B cell (primary cell): ENCODE measurements around the gene ANTKMT. TPM values are rescaled to one million over a fixed set of nuclear protein-coding genes. Genes with fewer than 3 reads are reported as not detected.

Experiments used
- ATAC-seq: fragments of 200-7000 bp; cut with Tn5 transposase; one replicate; pipeline ENCODE4 v1.10.0; 2021; ENCODE audit warnings: low read depth, mild to moderate bottlenecking, moderate number of reproducible peaks, moderate library complexity
- CTCF ChIA-PET: fragments of 350-600 bp; sonication (Branson Sonifier 250); formaldehyde crosslinking; loops from one replicate; lab custom pipeline; 2021; ENCODE audit warnings: antibody characterized with exemption, inconsistent platforms; lab: Charles Lee
- POLR2A ChIA-PET: fragments of 350-600 bp; sonication (Branson Sonifier 250); formaldehyde crosslinking; loops from one replicate; lab custom pipeline; 2021; ENCODE audit warnings: antibody characterized with exemption; lab: Charles Lee
- DNase-seq: peaks from one replicate; pipeline ENCODE4 v3.0.0; 2013
- H2AFZ ChIP-seq: 2 replicates; pipeline ENCODE4 v1.6.1; 2012; ENCODE audit warnings: mild to moderate bottlenecking, low read depth, low read length; ENCODE audit not compliant: insufficient read depth, poor library complexity, severe bottlenecking
- H3K27ac ChIP-seq, 2 donors: 1 replicate in 1 of 2; 2 replicates in 1 of 2; pipeline ENCODE4 v1.5.1; 2012 to 2013; ENCODE audit warnings: low read length in 2 of 2, mild to moderate bottlenecking in 2 of 2, moderate library complexity in 1 of 2
- H3K27me3 ChIP-seq, 4 experiments: fragments of 200-600 bp in 1 of 4; sonication (generic) in 1 of 4; replicated peaks in 1 of 4; 1 replicate in 2 of 4; 2 replicates in 2 of 4; pipeline versions ENCODE4 v1.6.1 to v1.7.0; 2013 to 2016; ENCODE audit warnings: low read length in 3 of 4, mild to moderate bottlenecking in 2 of 4, mixed read lengths in 1 of 4, moderate library complexity in 1 of 4; ENCODE audit not compliant: insufficient read depth in 4 of 4, control insufficient read depth in 3 of 4; ENCODE audit errors: control extremely low read depth in 1 of 4
- H3K36me3 ChIP-seq, 2 experiments: replicated peaks in 1 of 2; 1 replicate in 1 of 2; 2 replicates in 1 of 2; pipeline versions ENCODE4 v1.6.1 to v1.7.1; 2013; ENCODE audit warnings: low read length in 1 of 2; ENCODE audit not compliant: insufficient read depth in 2 of 2, control insufficient read depth in 1 of 2; ENCODE audit errors: control extremely low read depth in 1 of 2, extremely low read depth in 1 of 2
- H3K4me1 ChIP-seq, 2 donors: fragments of 200-600 bp in 1 of 2; sonication (generic) in 1 of 2; 1 replicate in 1 of 2; 2 replicates in 1 of 2; pipeline versions ENCODE4 v1.5.1 to v1.6.1; 2013 to 2017; ENCODE audit warnings: low read length in 2 of 2; ENCODE audit not compliant: control insufficient read depth in 2 of 2, insufficient read depth in 2 of 2
- H3K4me2 ChIP-seq: replicated peaks from 2 replicates; pipeline ENCODE3; 2012; ENCODE audit warnings: mild to moderate bottlenecking, low read depth, low read length; ENCODE audit not compliant: poor library complexity, severe bottlenecking
- H3K4me3 ChIP-seq, 5 experiments: fragments of 200-600 bp in 1 of 5; sonication (generic) in 1 of 5; 1 replicate in 3 of 5; 2 replicates in 2 of 5; pipeline versions ENCODE4 v1.5.1 to v1.7.0; 2011 to 2016; ENCODE audit warnings: low read length in 4 of 5, mild to moderate bottlenecking in 4 of 5, low read depth in 2 of 5, control low read depth in 1 of 5, moderate library complexity in 1 of 5; ENCODE audit not compliant: insufficient read depth in 1 of 5; ENCODE audit errors: control extremely low read depth in 1 of 5, extremely low read depth in 1 of 5
- H3K79me2 ChIP-seq: fragments of 200-600 bp; sonication (generic); one replicate; pipeline ENCODE4 v1.6.0; 2016; ENCODE audit warnings: low read length; ENCODE audit not compliant: control insufficient read depth, insufficient read depth
- H3K9ac ChIP-seq: fragments of 200-600 bp; sonication (generic); 2 replicates; pipeline ENCODE4 v1.6.1; 2017; ENCODE audit warnings: mild to moderate bottlenecking, low read length, moderate library complexity
- H3K9me3 ChIP-seq, 3 donors: one replicate each; pipeline versions ENCODE4 v1.6.1 to v1.7.1; 2013; ENCODE audit warnings: low read length in 2 of 3; ENCODE audit not compliant: control insufficient read depth in 2 of 3, insufficient read depth in 1 of 3; ENCODE audit errors: control extremely low read depth in 1 of 3
- H4K20me1 ChIP-seq: 2 replicates; pipeline ENCODE4 v1.6.0; 2012; ENCODE audit warnings: mild to moderate bottlenecking, low read length; ENCODE audit not compliant: insufficient read depth, control insufficient read depth, poor library complexity, severe bottlenecking
- H3K27ac Mint-ChIP-seq: one replicate; pipeline ENCODE4 v1.8.0; 2021; ENCODE audit warnings: mixed read lengths
- H3K27me3 Mint-ChIP-seq: one replicate; pipeline ENCODE4 v1.8.0; 2021; ENCODE audit warnings: mixed read lengths
- H3K4me1 Mint-ChIP-seq: one replicate; pipeline ENCODE4 v1.8.0; 2021; ENCODE audit warnings: mixed read lengths
- H3K4me3 Mint-ChIP-seq: one replicate; pipeline ENCODE4 v1.8.0; 2021; ENCODE audit warnings: mixed read lengths
- H3K9me3 Mint-ChIP-seq: one replicate; pipeline ENCODE4 v1.8.0; 2022; ENCODE audit warnings: mixed read lengths; ENCODE audit not compliant: insufficient read depth
- EZH2 ChIP-seq: IDR thresholded peaks from 2 replicates; pipeline ENCODE4 v1.6.1; 2012; ENCODE audit warnings: borderline replicate concordance, low read depth, mild to moderate bottlenecking, moderate library complexity, low read length; ENCODE audit not compliant: insufficient read depth, poor library complexity, severe bottlenecking
- WGBS: methylation state at CpG from one replicate; pipeline ENCODE4 v1.1.5; 2013; ENCODE audit warnings: missing lambda C conversion rate; ENCODE audit not compliant: insufficient coverage; 5-methylcytosine and 5-hydroxymethylcytosine counted together
- intact Hi-C: fragments of 100-400 bp; cut with micrococcal nuclease; formaldehyde crosslinking; loops from one replicate; pipeline ENCODE4 v1.10.0; 2022
- polyA plus RNA-seq: library from polyadenylated mRNA; depleted of rRNA; stranded (reverse); fragments of >200 nt; gene quantifications from 2 replicates; pipeline ENCODE4 v1.2.3, GENCODE V29; 2012
- total RNA-seq, 2 donors: library from RNA; stranded (reverse); fragments of 120-200 nt in 1 of 2; gene quantifications; 1 replicate in 1 of 2; 2 replicates in 1 of 2; pipeline versions ENCODE4 v1.2.3 to v1.2.4, GENCODE V29; 2013 to 2022
- TF ChIP-seq, protein P1 (sequence below): fragments of 200-600 bp; IDR thresholded peaks from one replicate; pipeline ENCODE4 v1.8.0; 2022; ENCODE audit warnings: antibody characterized with exemption, mild to moderate bottlenecking

Gene ANTKMT
- total and polyA plus RNA-seq, 2 donors (not counting 1 experiment from before 2014, with no cell fraction given), result 41.0 to 54.1 TPM

DNA sequence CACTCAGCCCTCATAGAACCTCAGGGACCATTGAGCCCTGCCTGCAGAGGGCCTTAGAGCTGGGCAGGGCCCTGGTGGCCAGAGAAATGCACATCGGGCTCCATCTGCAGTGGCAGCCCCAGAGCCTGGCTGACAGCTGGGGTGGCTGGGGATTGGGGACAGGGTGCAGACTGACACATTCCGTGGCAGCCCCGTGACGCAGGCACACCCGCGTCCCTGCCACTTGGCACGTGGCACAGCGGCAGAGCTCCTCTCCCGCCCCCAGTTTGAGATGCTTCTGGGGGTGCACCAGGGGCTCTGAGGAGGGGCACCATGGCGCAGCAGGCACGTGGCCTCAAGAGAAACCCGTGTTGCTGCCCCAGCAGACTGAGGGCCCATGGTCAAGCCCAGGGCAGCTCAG is 17.5 kb upstream of the ANTKMT start:
- Histone ChIP-seq H4K20me1 (no peaks in the 10 kb centered on the region), H3K79me2 (no peaks in the 10 kb centered on the region), H3K4me1 (peaks cover 18 to 24% of the 10 kb centered on the region in 2 donors), H3K27me3 (peaks cover 0 to 84% (median 37%) of the 10 kb centered on the region in 4 experiments), H3K36me3 (no peaks in the 10 kb centered on the region), H3K4me3 (no peak overlapping the region), H3K9me3 (peaks cover 0 to 40% (median 0%) of the 10 kb centered on the region in 3 donors), H3K4me2 (no peak overlapping the region), H3K9ac (no peak overlapping the region), H2AFZ (no peak overlapping the region), H3K27ac (no peak overlapping the region)
- Mint-ChIP-seq H3K9me3 (no peaks in the 10 kb centered on the region), H3K4me1 (no peaks in the 10 kb centered on the region), H3K27ac (no peak overlapping the region), H3K27me3 (peaks cover 29% of the 10 kb centered on the region), H3K4me3 (no peak overlapping the region)
- ATAC-seq (no peak), DNase-seq (no peak)
- POLR2A ChIA-PET, result no interaction called here
- WGBS, result 78% methylated on average over 12 of the region's 12 CpGs
- TF ChIP-seq EZH2, result no peak
- TF ChIP-seq, protein P1, sequence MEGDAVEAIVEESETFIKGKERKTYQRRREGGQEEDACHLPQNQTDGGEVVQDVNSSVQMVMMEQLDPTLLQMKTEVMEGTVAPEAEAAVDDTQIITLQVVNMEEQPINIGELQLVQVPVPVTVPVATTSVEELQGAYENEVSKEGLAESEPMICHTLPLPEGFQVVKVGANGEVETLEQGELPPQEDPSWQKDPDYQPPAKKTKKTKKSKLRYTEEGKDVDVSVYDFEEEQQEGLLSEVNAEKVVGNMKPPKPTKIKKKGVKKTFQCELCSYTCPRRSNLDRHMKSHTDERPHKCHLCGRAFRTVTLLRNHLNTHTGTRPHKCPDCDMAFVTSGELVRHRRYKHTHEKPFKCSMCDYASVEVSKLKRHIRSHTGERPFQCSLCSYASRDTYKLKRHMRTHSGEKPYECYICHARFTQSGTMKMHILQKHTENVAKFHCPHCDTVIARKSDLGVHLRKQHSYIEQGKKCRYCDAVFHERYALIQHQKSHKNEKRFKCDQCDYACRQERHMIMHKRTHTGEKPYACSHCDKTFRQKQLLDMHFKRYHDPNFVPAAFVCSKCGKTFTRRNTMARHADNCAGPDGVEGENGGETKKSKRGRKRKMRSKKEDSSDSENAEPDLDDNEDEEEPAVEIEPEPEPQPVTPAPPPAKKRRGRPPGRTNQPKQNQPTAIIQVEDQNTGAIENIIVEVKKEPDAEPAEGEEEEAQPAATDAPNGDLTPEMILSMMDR, result no peak
- intact Hi-C loops, result no loop called here
- CTCF ChIA-PET, result no interaction called here

DNA sequence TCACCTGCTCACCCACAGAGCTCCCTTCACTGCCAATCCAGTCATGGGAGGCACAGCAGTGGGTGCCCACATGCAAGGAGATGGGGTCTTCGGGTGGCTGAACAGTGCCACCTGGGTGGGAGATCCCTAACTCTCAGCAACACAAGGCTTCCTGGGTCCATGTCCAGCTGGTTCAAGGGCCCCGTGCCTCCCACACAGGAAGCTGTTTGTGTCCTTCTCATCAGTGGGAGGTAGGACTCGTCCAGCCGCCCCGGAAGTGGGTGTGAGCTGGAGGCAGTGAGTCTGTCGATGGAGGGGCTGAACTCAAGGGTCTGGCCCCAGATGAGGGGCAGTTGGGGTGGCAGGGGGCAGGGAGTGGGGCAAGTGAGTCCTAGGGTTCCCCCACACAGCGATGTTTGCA is 16.9 kb upstream of the ANTKMT start:
- POLR2A ChIA-PET, result no interaction called here
- H3K4me1 Mint-ChIP-seq, result no peaks in the 10 kb centered on the region

More for the DNA sequence above, 16.9 kb upstream of the ANTKMT start:
- no peak overlapping the region for H3K4me3 ChIP-seq
- no peaks in the 10 kb centered on the region for H4K20me1 ChIP-seq
- CTCF ChIA-PET, result no interaction called here
- Mint-ChIP-seq H3K9me3 (no peaks in the 10 kb centered on the region), H3K27me3 (peaks cover 33% of the 10 kb centered on the region), H3K27ac (no peak overlapping the region), H3K4me3 (no peak overlapping the region)
- H3K9ac ChIP-seq, result no peak overlapping the region
- intact Hi-C loops, result no loop called here
- peaks cover 0 to 39% (median 0%) of the 10 kb centered on the region in 3 donors for H3K9me3 ChIP-seq
- 49% methylated on average over 6 of the region's 7 CpGs for WGBS
- no peaks in the 10 kb centered on the region for H3K36me3 ChIP-seq
- ATAC-seq (no peak), DNase-seq (no peak)
- peaks cover 17 to 24% of the 10 kb centered on the region in 2 donors for H3K4me1 ChIP-seq
- TF ChIP-seq EZH2, result no peak
- TF ChIP-seq, protein P1, result no peak
- H3K4me2 ChIP-seq, result no peak overlapping the region
- no peak overlapping the region for H2AFZ ChIP-seq
- H3K27me3 ChIP-seq, result peaks cover 0 to 88% (median 41%) of the 10 kb centered on the region in 4 experiments
- no peaks in the 10 kb centered on the region for H3K79me2 ChIP-seq
- no peak overlapping the region for H3K27ac ChIP-seq
